ENCODE results near the gene TMEM163.

Gene TMEM163

GRCh38 chr2:134421556-134422328 is 297.1 kb downstream of the TMEM163 start:
- no peak overlapping the region for H3K27ac ChIP-seq
- no peak for DNase-seq (ENCODE audit: low spot score)
- no peak for TF ChIP-seq CTCF (IDR thresholded peaks at IDR 0.05)
- no peak overlapping the region for H3K4me3 ChIP-seq

- Histone ChIP-seq H3K4me3 (no peak overlapping the region), H3K27ac (no peak overlapping the region)
- TF ChIP-seq CTCF (IDR thresholded peaks at IDR 0.05) = no peak
- DNase-seq (ENCODE audit: low spot score) = no peak
These were observed 297.9 kb downstream of the TMEM163 start for GRCh38 chr2:134420920-134421319.

- H3K27ac ChIP-seq = no peak overlapping the region
- no peak for DNase-seq (ENCODE audit: low spot score)
- TF ChIP-seq CTCF (IDR thresholded peaks at IDR 0.05) = no peak
- no peak overlapping the region for H3K4me3 ChIP-seq
These were observed 298.5 kb downstream of the TMEM163 start for GRCh38 chr2:134420259-134420658.

- no peak overlapping the region for H3K27ac ChIP-seq
These were observed 300.7 kb downstream of the TMEM163 start for GRCh38 chr2:134417968-134418582.

GRCh38 chr2:134416637-134417036 is 302.2 kb downstream of the TMEM163 start:
- TF ChIP-seq CTCF (IDR thresholded peaks at IDR 0.05) = no peak
- H3K27ac ChIP-seq = no peak overlapping the region
- DNase-seq (ENCODE audit: low spot score) = no peak

More at GRCh38 chr2:134417968-134418582, 300.7 kb downstream of the TMEM163 start:
- no peak for TF ChIP-seq CTCF (IDR thresholded peaks at IDR 0.05)
- DNase-seq (ENCODE audit: low spot score) = no peak
- H3K4me3 ChIP-seq = no peak overlapping the region

GRCh38 chr2:134416018-134416417 is 302.8 kb downstream of the TMEM163 start:
- Histone ChIP-seq H3K27ac (no peak overlapping the region), H3K4me3 (no peak overlapping the region)
- TF ChIP-seq CTCF (IDR thresholded peaks at IDR 0.05) = no peak
- no peak for DNase-seq (ENCODE audit: low spot score)

More at GRCh38 chr2:134416637-134417036, 302.2 kb downstream of the TMEM163 start:
- no peak overlapping the region for H3K4me3 ChIP-seq

GRCh38 chr2:134413912-134414311 is 304.9 kb downstream of the TMEM163 start:
- H3K27ac ChIP-seq = no peak overlapping the region
- H3K4me3 ChIP-seq = no peak overlapping the region
- no peak for DNase-seq (ENCODE audit: low spot score)
- TF ChIP-seq CTCF (IDR thresholded peaks at IDR 0.05) = no peak
